Measurements from ENCODE around the gene TCEAL1.
"Not testable (repeated sequence)": the region's sequence is repeated elsewhere in the genome, so short reads cannot be mapped to it uniquely, and the experiment has no call there.

- not testable (repeated sequence) for TF ChIP-seq EZH2 (IDR thresholded peaks at IDR 0.05; ENCODE audit: borderline replicate concordance, low read length); CTCF (IDR thresholded peaks at IDR 0.05; ENCODE audit: low read length)
Observed at GRCh38 chrX:103595202-103595601, 33.6 kb upstream of the TCEAL1 start.

Data from OCI-LY1 (cell line).